SK-N-MC (cell line): ENCODE results near the gene MAGEC1.
"Not testable (repeated sequence)": the region's sequence is repeated elsewhere in the genome, so short reads cannot be mapped to it uniquely, and the experiment has no call there.

ENCODE experiments used
- DNase-seq: peaks from one replicate; pipeline ENCODE4 v3.0.0-alpha.2; 2011; ENCODE audit warnings: low read depth, low spot score
- H3K27ac ChIP-seq: fragments of 200-600 bp; sonication (generic); 2 replicates; pipeline ENCODE4 v1.5.1; 2016; ENCODE audit warnings: mixed run types
- H3K36me3 ChIP-seq: fragments of 200-600 bp; sonication (generic); 2 replicates; pipeline ENCODE4 v1.6.1; 2017; ENCODE audit warnings: antibody characterized with exemption, low read length, mixed read lengths; ENCODE audit not compliant: insufficient read depth
- H3K4me3 ChIP-seq: fragments of 200-600 bp; sonication (generic); 2 replicates; pipeline ENCODE4 v1.5.1; 2016
- H3K9ac ChIP-seq: fragments of 200-600 bp; sonication (generic); 2 replicates; pipeline ENCODE4 v1.8.0; 2017; ENCODE audit warnings: mixed run types, mixed read lengths; ENCODE audit not compliant: insufficient read length
- H3K9me3 ChIP-seq: fragments of 200-600 bp; sonication (generic); 2 replicates; pipeline ENCODE4 v1.6.1; 2017; ENCODE audit warnings: low read depth, mild to moderate bottlenecking, antibody characterized with exemption, low read length, moderate library complexity, mixed read lengths
- EZH2 ChIP-seq: fragments of 200-600 bp; sonication (generic); IDR thresholded peaks from one replicate; pipeline ENCODE4 v1.6.1; 2017; ENCODE audit warnings: antibody characterized with exemption
- FOXP2 ChIP-seq: optimal IDR thresholded peaks from 2 replicates; pipeline ENCODE3; 2011; ENCODE audit warnings: mild to moderate bottlenecking, moderate library complexity; ENCODE audit not compliant: insufficient read depth; ENCODE audit errors: extremely low read length, control extremely low read depth
- POLR2AphosphoS5 ChIP-seq: IDR thresholded peaks from 2 replicates; pipeline ENCODE4 v1.6.1; 2012; ENCODE audit warnings: mild to moderate bottlenecking, low read depth, low read length, borderline replicate concordance

The MAGEC1 gene, protein sequence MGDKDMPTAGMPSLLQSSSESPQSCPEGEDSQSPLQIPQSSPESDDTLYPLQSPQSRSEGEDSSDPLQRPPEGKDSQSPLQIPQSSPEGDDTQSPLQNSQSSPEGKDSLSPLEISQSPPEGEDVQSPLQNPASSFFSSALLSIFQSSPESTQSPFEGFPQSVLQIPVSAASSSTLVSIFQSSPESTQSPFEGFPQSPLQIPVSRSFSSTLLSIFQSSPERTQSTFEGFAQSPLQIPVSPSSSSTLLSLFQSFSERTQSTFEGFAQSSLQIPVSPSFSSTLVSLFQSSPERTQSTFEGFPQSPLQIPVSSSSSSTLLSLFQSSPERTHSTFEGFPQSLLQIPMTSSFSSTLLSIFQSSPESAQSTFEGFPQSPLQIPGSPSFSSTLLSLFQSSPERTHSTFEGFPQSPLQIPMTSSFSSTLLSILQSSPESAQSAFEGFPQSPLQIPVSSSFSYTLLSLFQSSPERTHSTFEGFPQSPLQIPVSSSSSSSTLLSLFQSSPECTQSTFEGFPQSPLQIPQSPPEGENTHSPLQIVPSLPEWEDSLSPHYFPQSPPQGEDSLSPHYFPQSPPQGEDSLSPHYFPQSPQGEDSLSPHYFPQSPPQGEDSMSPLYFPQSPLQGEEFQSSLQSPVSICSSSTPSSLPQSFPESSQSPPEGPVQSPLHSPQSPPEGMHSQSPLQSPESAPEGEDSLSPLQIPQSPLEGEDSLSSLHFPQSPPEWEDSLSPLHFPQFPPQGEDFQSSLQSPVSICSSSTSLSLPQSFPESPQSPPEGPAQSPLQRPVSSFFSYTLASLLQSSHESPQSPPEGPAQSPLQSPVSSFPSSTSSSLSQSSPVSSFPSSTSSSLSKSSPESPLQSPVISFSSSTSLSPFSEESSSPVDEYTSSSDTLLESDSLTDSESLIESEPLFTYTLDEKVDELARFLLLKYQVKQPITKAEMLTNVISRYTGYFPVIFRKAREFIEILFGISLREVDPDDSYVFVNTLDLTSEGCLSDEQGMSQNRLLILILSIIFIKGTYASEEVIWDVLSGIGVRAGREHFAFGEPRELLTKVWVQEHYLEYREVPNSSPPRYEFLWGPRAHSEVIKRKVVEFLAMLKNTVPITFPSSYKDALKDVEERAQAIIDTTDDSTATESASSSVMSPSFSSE

DNA sequence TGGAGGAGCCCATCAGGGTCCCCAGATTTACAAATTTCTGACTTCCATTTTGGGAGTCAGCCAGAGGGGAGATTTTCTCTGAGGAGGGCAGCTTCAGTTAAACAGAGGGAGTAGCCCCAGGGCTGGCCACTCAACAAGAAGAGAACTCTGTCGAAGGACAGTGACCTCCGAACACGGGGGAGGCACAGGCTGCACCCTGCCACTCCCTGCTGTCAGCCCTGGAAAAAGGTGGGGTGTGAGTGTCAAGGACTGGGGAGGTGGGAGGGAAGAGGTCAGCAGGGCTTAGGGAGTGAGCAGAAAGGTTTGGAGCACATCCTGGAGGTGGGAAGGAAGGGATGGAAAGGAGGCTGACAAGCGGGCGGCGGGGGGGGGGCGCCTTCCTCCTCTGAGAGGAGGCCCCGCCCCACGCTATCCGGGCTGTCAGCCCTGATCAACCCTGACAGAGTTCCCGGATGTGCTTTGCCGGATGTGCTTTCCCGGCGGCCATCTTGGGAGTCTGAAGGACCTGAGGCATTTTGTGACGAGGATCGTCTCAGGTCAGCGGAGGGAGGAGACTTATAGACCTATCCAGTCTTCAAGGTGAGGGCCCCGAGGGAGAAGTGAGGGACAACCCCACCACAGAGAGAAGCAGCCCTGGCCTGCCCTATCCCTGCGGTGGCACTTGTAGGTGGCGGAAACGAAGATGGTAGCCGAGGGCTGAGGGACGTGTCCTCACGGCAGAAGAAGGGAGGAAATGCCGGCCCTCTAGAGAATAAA is at the start of gene MAGEC1:
Gene MAGEC1, plus strand, starts transcription at position 495 of the 756 bp plus-strand sequence. CDS start 1,179 bp downstream, outside the sequence.
- no peak for TF ChIP-seq FOXP2
- TF ChIP-seq EZH2: no peak
- no peak for TF ChIP-seq POLR2AphosphoS5
- Histone ChIP-seq H3K9ac (no peak within 1 kb of the TSS), H3K36me3 (no peaks in the 10 kb centered on the region), H3K27ac (no peak within 1 kb of the TSS), H3K9me3 (no peaks in the 10 kb centered on the region), H3K4me3 (no peak within 1 kb of the TSS)
- no peak for DNase-seq

DNA sequence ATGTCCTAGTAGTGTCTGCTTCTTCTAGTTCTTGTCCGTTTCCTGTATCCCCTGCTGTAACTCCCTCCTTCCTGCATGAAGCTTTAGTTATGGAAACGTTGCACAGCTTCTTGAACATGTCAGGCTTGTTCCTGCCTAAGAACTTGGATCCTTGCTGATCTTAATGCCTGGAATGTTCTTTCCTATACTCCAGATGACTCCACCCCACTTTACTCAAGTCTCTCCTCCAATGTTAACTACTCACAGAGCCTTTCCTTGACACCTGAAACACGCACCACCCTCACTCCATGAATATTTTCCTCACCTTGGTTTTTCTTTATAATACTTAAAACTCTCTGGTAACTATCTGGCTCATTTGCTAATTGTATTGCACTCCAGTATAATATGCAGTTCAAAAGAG is 46.2 kb upstream of the MAGEC1 start:
- Histone ChIP-seq H3K9ac (no peak overlapping the region), H3K36me3 (no peaks in the 10 kb centered on the region), H3K9me3 (no peaks in the 10 kb centered on the region), H3K4me3 (no peak overlapping the region), H3K27ac (no peak overlapping the region)
- no peak for TF ChIP-seq FOXP2
- no peak for TF ChIP-seq POLR2AphosphoS5
- no peak for TF ChIP-seq EZH2
- no peak for DNase-seq

DNA sequence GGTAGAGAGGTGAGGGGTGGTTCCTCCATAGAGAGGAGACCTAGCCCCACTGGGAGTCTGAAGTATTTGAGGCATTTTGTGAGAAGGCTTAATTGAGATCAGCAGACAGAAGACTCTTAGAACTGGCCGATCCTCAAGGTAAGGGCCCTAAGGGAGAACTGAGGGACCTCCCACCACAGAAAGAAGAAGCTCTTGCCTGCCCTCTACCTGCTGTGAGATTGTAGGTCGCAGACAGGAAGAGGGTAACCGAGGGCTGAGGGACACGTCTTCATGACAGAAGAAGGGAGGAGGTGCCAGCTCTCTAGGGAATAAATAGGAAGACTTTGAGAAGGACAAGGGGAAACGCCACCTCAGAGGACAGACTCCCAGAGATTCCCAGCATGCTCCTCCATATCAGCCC is 24.1 kb upstream of the MAGEC1 start:
- Histone ChIP-seq H3K27ac (no peak overlapping the region), H3K9ac (no peak overlapping the region), H3K9me3 (no peaks in the 10 kb centered on the region), H3K4me3 (no peak overlapping the region), H3K36me3 (no peaks in the 10 kb centered on the region)
- DNase-seq: no peak
- TF ChIP-seq EZH2 (no peak), FOXP2 (no peak), POLR2AphosphoS5 (no peak)

DNA sequence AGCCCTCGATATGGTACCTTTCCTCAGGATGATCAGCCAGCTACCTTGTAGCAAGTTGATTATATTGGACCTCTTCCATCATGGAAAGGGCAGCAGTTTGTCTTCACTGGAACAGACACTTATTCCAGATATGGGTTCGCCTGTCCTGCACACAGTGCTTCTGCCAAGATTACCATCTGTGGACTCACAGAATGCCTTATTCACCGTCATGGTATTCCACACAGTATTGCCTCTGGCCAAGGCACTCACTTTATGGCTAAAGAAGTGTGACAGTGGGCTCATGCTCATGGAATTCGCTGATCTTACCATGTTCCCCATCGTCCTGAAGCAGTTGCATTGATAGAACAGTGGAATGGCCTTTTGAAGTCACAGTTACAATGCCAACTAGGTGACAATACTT is 14.9 kb upstream of the MAGEC1 start:
- H3K36me3 ChIP-seq, H3K9ac ChIP-seq, H3K27ac ChIP-seq, H3K4me3 ChIP-seq, DNase-seq, H3K9me3 ChIP-seq: not testable (repeated sequence)

DNA sequence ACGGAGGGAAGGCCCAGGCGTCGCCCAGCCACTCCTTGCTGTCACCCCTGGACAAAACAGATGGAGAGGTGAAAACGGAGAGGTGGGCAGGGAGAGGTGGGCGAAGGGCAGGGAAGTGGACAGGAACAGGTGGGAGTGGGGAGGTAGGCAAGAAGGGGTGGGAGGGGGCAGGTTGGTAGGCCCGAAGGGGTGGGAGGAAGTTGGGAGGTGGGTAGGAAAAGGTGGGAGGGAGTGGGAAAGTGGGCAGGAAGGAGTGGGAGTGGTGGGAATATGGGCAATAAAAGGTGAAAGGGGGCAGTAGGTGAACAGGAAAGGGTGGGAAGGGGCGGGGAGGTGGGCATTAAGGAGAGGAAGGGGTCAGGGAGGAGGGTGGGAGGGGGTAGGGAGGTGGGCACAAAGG is 9.0 kb upstream of the MAGEC1 start:
- H3K36me3 ChIP-seq: no peaks in the 10 kb centered on the region
- no peak overlapping the region for H3K4me3 ChIP-seq
- TF ChIP-seq FOXP2: no peak
- TF ChIP-seq POLR2AphosphoS5: no peak
- no peak for TF ChIP-seq EZH2
- no peak overlapping the region for H3K9ac ChIP-seq
- no peak overlapping the region for H3K27ac ChIP-seq
- H3K9me3 ChIP-seq: no peaks in the 10 kb centered on the region
- no peak for DNase-seq

DNA sequence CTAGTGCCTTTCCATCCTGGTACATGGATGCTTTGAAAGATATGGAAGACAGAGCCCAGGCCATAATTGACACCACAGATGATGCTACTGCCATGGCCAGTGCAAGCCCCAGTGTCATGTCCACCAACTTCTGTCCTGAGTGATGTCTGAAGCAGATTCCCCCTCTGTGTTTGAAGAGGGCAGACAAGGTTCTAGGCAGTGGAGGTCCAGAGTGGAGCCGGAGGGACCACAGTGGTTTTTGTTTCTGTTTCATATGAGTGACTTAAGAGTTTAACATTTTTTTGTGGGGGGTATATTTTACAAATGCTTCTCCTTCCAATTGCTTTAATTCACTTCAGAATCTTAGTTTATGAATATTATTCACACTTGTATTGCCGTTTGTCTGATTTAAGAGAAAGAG is 6.0 kb upstream of the MAGEC1 start:
- no peak overlapping the region for H3K4me3 ChIP-seq
- H3K9ac ChIP-seq: no peak overlapping the region
- no peak for TF ChIP-seq FOXP2
- no peak for TF ChIP-seq POLR2AphosphoS5
- no peak for TF ChIP-seq EZH2
- DNase-seq: no peak
- no peaks in the 10 kb centered on the region for H3K9me3 ChIP-seq
- H3K36me3 ChIP-seq: no peaks in the 10 kb centered on the region
- H3K27ac ChIP-seq: no peak overlapping the region

DNA sequence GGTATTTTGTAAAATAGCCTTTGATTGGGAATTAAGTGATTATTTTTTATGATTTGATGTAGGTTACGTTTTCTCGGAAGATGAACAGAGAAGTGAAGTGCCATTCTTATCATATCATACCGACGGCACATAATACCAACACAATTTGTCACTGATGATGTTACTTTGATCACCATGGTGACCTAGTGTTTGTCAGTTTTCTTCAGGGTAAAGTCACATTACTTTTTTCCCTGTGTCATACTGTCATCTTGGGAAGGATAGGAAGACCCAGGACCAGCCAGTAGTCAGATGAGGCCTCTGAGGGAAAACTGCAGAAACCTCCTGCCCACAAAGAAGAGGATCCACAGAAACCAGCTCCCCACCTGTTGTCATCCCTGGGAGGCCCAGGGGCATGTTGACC is 1.3 kb upstream of the MAGEC1 start:
- Histone ChIP-seq H3K27ac (no peak overlapping the region), H3K36me3 (no peaks in the 10 kb centered on the region), H3K9ac (no peak overlapping the region), H3K4me3 (no peak overlapping the region), H3K9me3 (no peaks in the 10 kb centered on the region)
- DNase-seq: no peak
- TF ChIP-seq EZH2 (no peak), POLR2AphosphoS5 (no peak)

DNA sequence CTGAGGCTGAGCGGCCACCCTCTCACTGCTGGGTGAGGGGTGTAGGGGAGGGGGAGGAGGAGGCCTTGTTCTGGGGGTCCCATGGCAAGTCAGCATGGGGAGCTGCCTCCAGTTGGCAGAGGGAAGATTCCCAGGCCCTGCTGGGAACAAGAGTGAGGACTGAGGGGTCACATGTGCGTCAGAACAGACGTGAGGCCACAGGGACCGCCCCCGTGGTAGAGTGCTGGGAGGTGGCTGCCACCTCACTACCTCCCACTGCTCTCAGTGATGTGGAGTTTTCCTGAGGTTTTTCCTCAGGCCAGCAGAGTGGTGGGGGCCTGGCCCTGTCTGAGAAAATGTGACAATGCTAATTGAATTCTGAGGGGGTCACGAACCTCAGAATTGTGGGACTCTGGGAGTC is 568 bp downstream of the MAGEC1 start:
- Histone ChIP-seq H3K36me3 (no peaks in the 10 kb centered on the region), H3K9me3 (no peaks in the 10 kb centered on the region), H3K4me3 (no peak overlapping the region), H3K9ac (no peak overlapping the region), H3K27ac (no peak overlapping the region)
- no peak for TF ChIP-seq EZH2
- no peak for TF ChIP-seq FOXP2
- TF ChIP-seq POLR2AphosphoS5: no peak
- DNase-seq: no peak
